HG03045 (cell line): Measurements from ENCODE around the gene RORC.
A peak's percentile ranks its signal among the peaks of the same experiment; 100 is the strongest.
"Not testable (repeated sequence)": the region's sequence is repeated elsewhere in the genome, so short reads cannot be mapped to it uniquely, and the experiment has no call there.

Experiments used
- ATAC-seq: cut with Tn5 transposase; IDR thresholded peaks from one replicate; pipeline ENCODE4 v1.9.1; 2021; ENCODE audit warnings: mild to moderate bottlenecking, moderate library complexity; ENCODE audit not compliant: unreplicated experiment

The RORC gene

GRCh38 chr1:151776665-151777062, 54.9 kb downstream of the RORC start:
- no peak for ATAC-seq

- ATAC-seq = no peak
Observed at GRCh38 chr1:151775894-151776664, 55.5 kb downstream of the RORC start.

GRCh38 chr1:151774256-151774922, 57.2 kb downstream of the RORC start:
- no peak for ATAC-seq

DNA sequence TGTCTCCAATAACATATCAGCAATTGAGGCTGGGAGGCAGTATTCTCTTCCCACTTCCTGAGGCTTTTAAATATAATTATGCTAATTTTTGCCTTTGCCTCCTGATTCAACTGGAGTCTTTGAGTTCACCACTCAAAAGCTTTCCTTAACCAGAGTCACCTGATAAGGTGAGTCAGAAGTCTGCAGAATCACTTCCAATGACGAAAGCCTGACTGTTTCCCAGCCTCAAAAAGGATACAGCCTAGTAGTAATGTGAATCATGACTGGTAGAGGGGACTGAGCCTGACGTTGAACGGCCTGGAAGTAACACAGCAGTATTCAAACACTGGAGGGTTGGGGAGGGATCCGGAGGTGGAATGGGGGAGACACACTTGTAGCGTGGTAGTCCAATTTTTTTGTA, 57.9 kb downstream of the RORC start:
- no peak for ATAC-seq

- not testable (repeated sequence) for ATAC-seq
Observed at GRCh38 chr1:151769270-151769669, 62.3 kb downstream of the RORC start.

DNA sequence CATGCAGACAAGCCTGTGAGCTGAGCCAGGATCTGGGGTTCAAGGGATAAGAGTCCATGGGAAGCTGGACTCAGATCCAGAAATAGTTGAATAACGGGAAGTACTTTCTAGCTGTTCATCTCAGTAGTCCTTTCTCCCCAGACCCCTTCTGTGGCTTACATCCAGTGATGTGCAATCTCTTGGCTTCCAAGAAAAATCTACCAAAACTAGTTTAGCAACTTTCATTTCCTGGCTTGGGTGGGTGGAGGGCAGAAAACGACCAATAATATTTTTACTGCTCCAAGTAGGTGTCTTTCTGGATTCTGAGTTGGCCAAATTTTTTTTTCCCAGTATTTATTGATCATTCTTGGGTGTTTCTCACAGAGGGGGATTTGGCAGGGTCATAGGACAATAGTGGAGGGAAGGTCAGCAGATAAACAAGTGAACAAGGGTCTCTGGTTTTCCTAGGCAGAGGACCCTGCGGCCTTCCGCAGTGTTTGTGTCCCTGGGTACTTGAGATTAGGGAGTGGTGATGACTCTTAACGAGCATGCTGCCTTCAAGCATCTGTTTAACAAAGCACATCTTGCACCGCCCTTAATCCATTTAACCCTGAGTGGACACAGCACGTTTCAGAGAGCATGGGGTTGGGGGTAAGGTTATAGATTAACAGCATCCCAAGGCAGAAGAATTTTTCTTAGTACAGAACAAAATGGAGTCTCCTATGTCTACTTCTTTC, 63.1 kb downstream of the RORC start:
- not testable (repeated sequence) for ATAC-seq

DNA sequence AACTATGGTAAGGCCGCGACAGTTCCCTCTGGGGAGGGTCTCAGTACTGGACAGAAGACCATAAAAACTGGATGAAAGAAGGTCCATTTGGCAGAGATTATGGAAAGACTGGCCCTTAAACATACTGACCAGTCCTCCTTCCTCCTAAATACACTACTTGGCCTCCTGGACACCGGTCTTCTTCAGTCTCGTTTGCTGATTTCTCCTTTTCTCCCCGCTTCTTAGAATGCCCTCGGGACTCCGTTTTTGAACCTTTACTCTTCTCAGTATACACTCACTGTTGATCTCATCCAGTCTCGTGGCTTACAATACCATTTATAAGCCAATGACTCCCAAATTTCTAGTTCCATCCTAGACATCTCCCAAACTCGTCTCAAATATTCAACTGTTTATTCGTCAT, 67.6 kb downstream of the RORC start:
- ATAC-seq = no peak

DNA sequence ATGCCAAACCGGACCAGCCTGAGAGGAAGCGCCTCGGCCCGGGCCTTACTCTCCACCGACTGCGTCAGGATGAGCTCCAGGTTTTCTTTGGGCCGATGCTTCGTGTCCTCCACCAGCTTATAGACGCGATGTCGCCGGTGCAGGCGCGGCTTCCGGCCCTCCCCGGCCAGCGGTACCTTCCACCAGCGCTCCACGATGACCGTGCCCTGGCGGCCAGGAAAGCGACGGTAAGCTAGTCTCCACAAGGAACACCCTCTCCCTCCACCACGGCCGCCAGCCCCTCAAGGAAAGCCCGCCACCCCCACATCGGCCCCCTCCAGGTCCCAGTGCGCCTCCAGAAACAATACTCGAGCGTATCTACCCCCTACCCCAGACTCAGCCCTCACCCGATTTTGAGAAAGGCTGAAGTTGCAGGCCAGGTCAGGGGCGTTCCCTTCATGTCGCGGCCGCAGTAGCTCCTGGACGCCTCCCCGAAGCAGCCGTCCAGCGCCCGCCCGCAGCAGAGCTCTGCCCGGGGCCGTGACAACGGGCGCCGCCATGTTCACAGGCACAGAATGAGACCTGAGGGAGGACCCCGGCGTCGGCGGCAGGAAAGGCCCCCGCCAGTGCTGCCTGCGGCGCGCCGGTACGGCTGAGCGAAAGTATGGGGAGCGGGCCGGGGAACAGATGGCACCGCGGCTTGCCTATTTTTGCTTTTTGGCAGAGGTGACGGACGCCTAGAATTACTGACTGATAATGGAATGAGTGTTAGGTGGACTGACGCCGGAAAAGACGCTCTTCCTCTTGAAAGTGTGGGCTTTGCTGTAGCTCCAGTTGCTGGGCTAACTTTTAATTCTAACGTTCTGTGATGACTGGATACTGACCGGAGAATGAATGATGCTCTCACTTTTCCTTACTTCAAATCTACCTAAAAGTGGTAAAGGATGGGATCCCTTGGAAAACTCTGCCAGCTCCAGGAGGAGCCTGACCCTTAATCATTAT, 68.4 kb downstream of the RORC start, which contains the start of gene MRPL9:
Gene MRPL9 (minus strand): TSS at position 556 of the 981 bp plus-strand sequence. CDS start 17 bp downstream, at position 539.
- ATAC-seq = peak; percentile 93

DNA sequence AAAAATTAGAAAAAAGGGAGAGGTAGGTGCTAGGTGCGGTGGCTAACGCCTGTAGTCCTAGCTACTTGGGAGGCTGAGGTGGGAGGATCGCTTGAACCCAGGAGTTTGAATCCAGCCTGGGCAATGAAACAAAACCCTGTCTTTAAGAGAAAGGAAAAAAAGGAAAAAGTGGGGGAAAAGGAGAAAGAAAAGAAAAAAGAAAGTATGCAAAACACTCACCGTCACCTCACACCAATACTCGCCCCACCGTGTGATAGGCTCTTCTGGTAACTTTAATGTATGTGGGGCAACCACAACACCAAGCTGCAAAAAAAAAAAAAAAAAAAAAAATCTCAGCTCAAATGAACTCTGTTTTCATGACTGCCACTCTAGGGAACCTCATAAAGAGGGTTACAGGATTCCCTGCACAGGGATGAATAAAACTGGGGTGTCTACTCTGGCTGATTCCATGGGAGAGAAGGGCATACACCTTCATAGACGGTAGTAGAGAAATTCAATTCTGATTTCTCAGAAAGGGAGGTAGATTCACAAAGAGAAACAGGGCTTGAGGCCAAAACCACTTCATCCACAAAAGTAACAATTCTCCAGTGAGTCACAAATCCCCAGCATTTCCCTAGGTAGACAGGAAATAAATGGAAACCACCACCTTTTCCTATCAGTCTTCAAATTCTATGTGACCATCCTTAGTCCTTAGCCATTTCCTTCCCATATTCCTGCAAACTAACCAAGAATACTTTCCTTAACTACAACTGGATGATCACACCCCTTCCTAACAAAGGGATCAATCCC, 70.8 kb downstream of the RORC start:
- no peak for ATAC-seq

GRCh38 chr1:151759241-151759640, 72.4 kb downstream of the RORC start:
- ATAC-seq = no peak

GRCh38 chr1:151756291-151756690, 75.3 kb downstream of the RORC start:
- no peak for ATAC-seq
